ENCODE data around the gene TCL1B. TPM values are rescaled to one million over a fixed set of nuclear protein-coding genes. Genes with fewer than 3 reads are reported as not detected.

Gene TCL1B
- total and polyA plus RNA-seq, 2 experiments from 2014 or later = 5.5 to 6.0 TPM

DNA sequence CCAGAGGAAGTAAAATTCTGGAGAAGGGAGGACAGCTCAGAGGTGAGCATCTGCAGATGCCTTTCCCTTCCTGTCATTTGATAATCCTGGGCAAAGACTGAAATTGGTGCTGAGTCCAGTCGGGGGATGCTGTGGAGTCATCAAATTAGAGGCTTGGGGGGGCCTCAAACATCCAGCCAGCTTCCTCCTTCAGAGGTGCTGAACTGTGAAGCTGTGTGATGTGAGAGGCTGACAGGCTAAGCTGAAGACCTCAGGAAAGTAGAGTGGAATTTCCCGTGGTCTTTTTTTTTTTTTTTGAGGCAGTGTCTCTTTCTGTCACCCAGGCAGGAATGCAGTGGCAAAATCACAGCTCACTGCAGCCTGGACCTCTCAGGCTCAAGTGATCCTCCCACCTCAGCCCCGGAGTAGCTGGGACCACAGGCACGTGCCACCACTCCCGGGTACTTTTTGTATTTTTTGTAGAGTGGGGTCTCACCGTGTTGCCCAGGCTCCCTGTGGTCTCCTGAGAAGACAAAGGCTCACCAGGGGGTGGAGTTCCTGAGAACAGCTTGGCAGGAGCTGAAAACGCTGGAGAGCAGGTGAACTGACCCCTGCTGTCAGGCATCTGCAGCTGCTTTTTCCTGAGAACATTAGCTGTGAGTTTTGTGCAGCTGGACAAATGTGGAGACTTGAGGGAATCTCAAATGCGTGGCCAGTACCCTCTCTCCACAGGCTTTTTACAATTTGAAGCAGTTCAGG, 6.1 kb upstream of the TCL1B start:
- H3K4me1 Mint-ChIP-seq = peaks cover 14% of the 10 kb centered on the region
- Histone ChIP-seq H3K4me2 (0 out of 2 replicates have a peak overlapping the region, but pooled peaks have one; percentile 20), H3K27ac (ENCODE audit: low read depth) (no peak overlapping the region), H3K27me3 (ENCODE audit: insufficient read depth) (no peaks in the 10 kb centered on the region), H3K4me3 (no peak overlapping the region), H3K4me1 (ENCODE audit: insufficient read depth) (peaks cover 4% of the 10 kb centered on the region), H3K36me3 (ENCODE audit: insufficient read depth) (no peaks in the 10 kb centered on the region), H3K79me2 (replicated peaks; ENCODE audit: insufficient read depth) (no peaks in the 10 kb centered on the region), H4K20me1 (replicated peaks; ENCODE audit: insufficient read depth) (no peaks in the 10 kb centered on the region), H3F3A (replicated peaks; ENCODE audit: low read depth) (no peaks in the 10 kb centered on the region), H2AFZ (0 out of 2 replicates have a peak overlapping the region, but pooled peaks have one; percentile 14), H3K9me2 (ENCODE audit: insufficient read depth) (peaks cover 15% of the 10 kb centered on the region; the same call in 1 of the 2 replicates)
- H3K27ac Mint-ChIP-seq = no peak overlapping the region
- peak; percentile 58 for DNase-seq (ENCODE audit: low spot score)
- ATAC-seq = peak; percentile 55
- peaks cover 4% of the 10 kb centered on the region; the same call in 2 of the 3 replicates for H3K36me3 Mint-ChIP-seq (ENCODE audit: low read depth)
- no peak overlapping the region for H3K4me3 Mint-ChIP-seq
- H3K9me3 Mint-ChIP-seq = peaks cover 16% of the 10 kb centered on the region
- peaks cover 2% of the 10 kb centered on the region for H3K27me3 Mint-ChIP-seq (ENCODE audit: insufficient read depth, low read depth, poor library complexity)
- TF ChIP-seq EZH2phosphoT487 (IDR thresholded peaks at IDR 0.05; ENCODE audit: unreplicated experiment) = no peak
- TF ChIP-seq, protein P1, sequence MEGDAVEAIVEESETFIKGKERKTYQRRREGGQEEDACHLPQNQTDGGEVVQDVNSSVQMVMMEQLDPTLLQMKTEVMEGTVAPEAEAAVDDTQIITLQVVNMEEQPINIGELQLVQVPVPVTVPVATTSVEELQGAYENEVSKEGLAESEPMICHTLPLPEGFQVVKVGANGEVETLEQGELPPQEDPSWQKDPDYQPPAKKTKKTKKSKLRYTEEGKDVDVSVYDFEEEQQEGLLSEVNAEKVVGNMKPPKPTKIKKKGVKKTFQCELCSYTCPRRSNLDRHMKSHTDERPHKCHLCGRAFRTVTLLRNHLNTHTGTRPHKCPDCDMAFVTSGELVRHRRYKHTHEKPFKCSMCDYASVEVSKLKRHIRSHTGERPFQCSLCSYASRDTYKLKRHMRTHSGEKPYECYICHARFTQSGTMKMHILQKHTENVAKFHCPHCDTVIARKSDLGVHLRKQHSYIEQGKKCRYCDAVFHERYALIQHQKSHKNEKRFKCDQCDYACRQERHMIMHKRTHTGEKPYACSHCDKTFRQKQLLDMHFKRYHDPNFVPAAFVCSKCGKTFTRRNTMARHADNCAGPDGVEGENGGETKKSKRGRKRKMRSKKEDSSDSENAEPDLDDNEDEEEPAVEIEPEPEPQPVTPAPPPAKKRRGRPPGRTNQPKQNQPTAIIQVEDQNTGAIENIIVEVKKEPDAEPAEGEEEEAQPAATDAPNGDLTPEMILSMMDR (conservative IDR thresholded peaks at IDR 0.05; ENCODE audit: low read depth in 2 of 2) = peak; percentile 15 to 44; a peak in 3 of 4 replicates
- no peak for TF ChIP-seq ZNF114 (CRISPR knock-in tag; IDR thresholded peaks at IDR 0.05)

DNA sequence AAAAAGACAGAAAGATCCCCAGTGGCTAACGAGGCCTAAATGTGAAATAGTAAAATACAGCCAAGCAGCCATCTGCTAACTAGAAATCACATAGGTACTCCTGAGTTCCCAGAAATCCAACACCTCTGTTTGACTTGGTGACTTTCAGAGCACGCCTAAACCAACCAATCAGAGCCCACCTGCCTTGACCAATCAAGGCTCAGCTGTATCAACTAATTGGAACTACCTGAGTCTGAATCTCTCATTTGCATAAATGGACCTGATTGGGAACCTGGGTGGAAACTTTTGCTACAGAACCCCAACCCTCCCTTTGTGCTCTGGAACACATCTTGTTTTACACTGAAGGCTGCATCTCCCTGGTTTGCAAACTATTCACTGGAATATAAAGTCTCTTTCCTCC, 5.1 kb upstream of the TCL1B start:
- Histone ChIP-seq H3K9me2 (ENCODE audit: insufficient read depth) (peaks cover 15% of the 10 kb centered on the region; the same call in 1 of the 2 replicates), H3K27ac (ENCODE audit: low read depth) (no peak overlapping the region), H3F3A (replicated peaks; ENCODE audit: low read depth) (no peaks in the 10 kb centered on the region), H3K36me3 (ENCODE audit: insufficient read depth) (no peaks in the 10 kb centered on the region), H3K4me2 (no peak overlapping the region), H2AFZ (no peak overlapping the region), H4K20me1 (replicated peaks; ENCODE audit: insufficient read depth) (no peaks in the 10 kb centered on the region), H3K4me3 (no peak overlapping the region), H3K79me2 (replicated peaks; ENCODE audit: insufficient read depth) (no peaks in the 10 kb centered on the region), H3K4me1 (ENCODE audit: insufficient read depth) (peaks cover 4% of the 10 kb centered on the region), H3K27me3 (ENCODE audit: insufficient read depth) (no peaks in the 10 kb centered on the region)
- peaks cover 5% of the 10 kb centered on the region for H3K27me3 Mint-ChIP-seq (ENCODE audit: insufficient read depth, low read depth, poor library complexity)
- peaks cover 18% of the 10 kb centered on the region for H3K4me1 Mint-ChIP-seq
- H3K36me3 Mint-ChIP-seq (ENCODE audit: low read depth) = no peaks in the 10 kb centered on the region; the same call in 1 of the 3 replicates
- H3K27ac Mint-ChIP-seq = no peak overlapping the region
- DNase-seq (ENCODE audit: low spot score) = no peak
- no peak overlapping the region for H3K4me3 Mint-ChIP-seq
- no peak for ATAC-seq
- H3K9me3 Mint-ChIP-seq = peaks cover 9% of the 10 kb centered on the region
- TF ChIP-seq STAT1 (IDR thresholded peaks at IDR 0.05; ENCODE audit: unreplicated experiment) (no peak), ZNF114 (CRISPR knock-in tag; IDR thresholded peaks at IDR 0.05) (no peak), JUNB (IDR thresholded peaks at IDR 0.05; ENCODE audit: unreplicated experiment) (no peak), ZNF331 (CRISPR knock-in tag; IDR thresholded peaks at IDR 0.05; ENCODE audit: low read depth) (no peak), EZH2 (IDR thresholded peaks at IDR 0.05; ENCODE audit: low read depth, unreplicated experiment) (no peak), NANOG (IDR thresholded peaks at IDR 0.05; ENCODE audit: borderline replicate concordance) (no peak)
- TF ChIP-seq, protein P2, sequence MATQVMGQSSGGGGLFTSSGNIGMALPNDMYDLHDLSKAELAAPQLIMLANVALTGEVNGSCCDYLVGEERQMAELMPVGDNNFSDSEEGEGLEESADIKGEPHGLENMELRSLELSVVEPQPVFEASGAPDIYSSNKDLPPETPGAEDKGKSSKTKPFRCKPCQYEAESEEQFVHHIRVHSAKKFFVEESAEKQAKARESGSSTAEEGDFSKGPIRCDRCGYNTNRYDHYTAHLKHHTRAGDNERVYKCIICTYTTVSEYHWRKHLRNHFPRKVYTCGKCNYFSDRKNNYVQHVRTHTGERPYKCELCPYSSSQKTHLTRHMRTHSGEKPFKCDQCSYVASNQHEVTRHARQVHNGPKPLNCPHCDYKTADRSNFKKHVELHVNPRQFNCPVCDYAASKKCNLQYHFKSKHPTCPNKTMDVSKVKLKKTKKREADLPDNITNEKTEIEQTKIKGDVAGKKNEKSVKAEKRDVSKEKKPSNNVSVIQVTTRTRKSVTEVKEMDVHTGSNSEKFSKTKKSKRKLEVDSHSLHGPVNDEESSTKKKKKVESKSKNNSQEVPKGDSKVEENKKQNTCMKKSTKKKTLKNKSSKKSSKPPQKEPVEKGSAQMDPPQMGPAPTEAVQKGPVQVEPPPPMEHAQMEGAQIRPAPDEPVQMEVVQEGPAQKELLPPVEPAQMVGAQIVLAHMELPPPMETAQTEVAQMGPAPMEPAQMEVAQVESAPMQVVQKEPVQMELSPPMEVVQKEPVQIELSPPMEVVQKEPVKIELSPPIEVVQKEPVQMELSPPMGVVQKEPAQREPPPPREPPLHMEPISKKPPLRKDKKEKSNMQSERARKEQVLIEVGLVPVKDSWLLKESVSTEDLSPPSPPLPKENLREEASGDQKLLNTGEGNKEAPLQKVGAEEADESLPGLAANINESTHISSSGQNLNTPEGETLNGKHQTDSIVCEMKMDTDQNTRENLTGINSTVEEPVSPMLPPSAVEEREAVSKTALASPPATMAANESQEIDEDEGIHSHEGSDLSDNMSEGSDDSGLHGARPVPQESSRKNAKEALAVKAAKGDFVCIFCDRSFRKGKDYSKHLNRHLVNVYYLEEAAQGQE (IDR thresholded peaks at IDR 0.05; ENCODE audit: unreplicated experiment) = no peak
- TF ChIP-seq, protein P3, sequence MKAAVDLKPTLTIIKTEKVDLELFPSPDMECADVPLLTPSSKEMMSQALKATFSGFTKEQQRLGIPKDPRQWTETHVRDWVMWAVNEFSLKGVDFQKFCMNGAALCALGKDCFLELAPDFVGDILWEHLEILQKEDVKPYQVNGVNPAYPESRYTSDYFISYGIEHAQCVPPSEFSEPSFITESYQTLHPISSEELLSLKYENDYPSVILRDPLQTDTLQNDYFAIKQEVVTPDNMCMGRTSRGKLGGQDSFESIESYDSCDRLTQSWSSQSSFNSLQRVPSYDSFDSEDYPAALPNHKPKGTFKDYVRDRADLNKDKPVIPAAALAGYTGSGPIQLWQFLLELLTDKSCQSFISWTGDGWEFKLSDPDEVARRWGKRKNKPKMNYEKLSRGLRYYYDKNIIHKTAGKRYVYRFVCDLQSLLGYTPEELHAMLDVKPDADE (IDR thresholded peaks at IDR 0.05) = no peak
